WTC11 (cell line): ENCODE measurements around the gene ADGRV1. TPM values are rescaled to one million over a fixed set of nuclear protein-coding genes. Genes with fewer than 3 reads are reported as not detected.
"Not testable (repeated sequence)": the region's sequence is repeated elsewhere in the genome, so short reads cannot be mapped to it uniquely, and the experiment has no call there.

ENCODE experiments used
- ATAC-seq: fragments of 200-7000 bp; cut with Tn5 transposase; 2 replicates; pipeline ENCODE4 v1.10.0; 2021; ENCODE audit warnings: mild to moderate bottlenecking, moderate library complexity
- CTCF ChIA-PET: fragments of 300-600 bp; sonication (Branson Sonifier 250); formaldehyde crosslinking; loops from one replicate; lab custom pipeline; 2021; ENCODE audit warnings: antibody characterized with exemption; lab: Charles Lee
- POLR2A ChIA-PET: fragments of 350-600 bp; sonication (Branson Sonifier 250); formaldehyde crosslinking; loops from one replicate; lab custom pipeline; 2021; ENCODE audit warnings: antibody characterized with exemption; lab: Charles Lee
- DNase-seq: peaks from one replicate; pipeline ENCODE4 v3.0.0; 2021; ENCODE audit warnings: low spot score
- H3K27ac Mint-ChIP-seq: 2 replicates; pipeline ENCODE4 v1.8.0; 2021; ENCODE audit warnings: mixed read lengths
- H3K27me3 Mint-ChIP-seq: 2 replicates; pipeline ENCODE4 v1.8.0; 2021; ENCODE audit warnings: low read depth, mild to moderate bottlenecking, moderate library complexity, mixed read lengths
- H3K36me3 Mint-ChIP-seq: 2 replicates; pipeline ENCODE4 v1.8.0; 2021; ENCODE audit warnings: mixed read lengths
- H3K4me1 Mint-ChIP-seq: 2 replicates; pipeline ENCODE4 v1.8.0; 2022; ENCODE audit warnings: mixed read lengths
- H3K4me3 Mint-ChIP-seq: 2 replicates; pipeline ENCODE4 v1.8.0; 2021; ENCODE audit warnings: mild to moderate bottlenecking, moderate library complexity, mixed read lengths
- H3K9me3 Mint-ChIP-seq: 2 replicates; pipeline ENCODE4 v1.8.0; 2021; ENCODE audit warnings: mixed read lengths
- GTF2I ChIP-seq: fragments of 250-450 bp; sonication (Bioruptor Pico); conservative IDR thresholded peaks from 2 replicates; pipeline ENCODE4 v1.4.0; 2021; ENCODE audit warnings: mild to moderate bottlenecking
- IRF2 ChIP-seq: sonication (generic); formaldehyde crosslinking; IDR thresholded peaks from 2 replicates; pipeline ENCODE4 v1.8.0; 2022; ENCODE audit warnings: low read depth, missing genetic modification reagents, borderline replicate concordance
- NFYB ChIP-seq: sonication (generic); formaldehyde crosslinking; conservative IDR thresholded peaks from 2 replicates; pipeline ENCODE4 v1.8.0; 2022; ENCODE audit warnings: low read depth, missing genetic modification reagents
- RELA ChIP-seq: sonication (generic); formaldehyde crosslinking; IDR thresholded peaks from 2 replicates; pipeline ENCODE4 v1.8.1; 2022; ENCODE audit warnings: missing genetic modification reagents, mild to moderate bottlenecking, borderline replicate concordance
- SMAD3 ChIP-seq: sonication (generic); formaldehyde crosslinking; IDR thresholded peaks from 2 replicates; pipeline ENCODE4 v1.8.0; 2022; ENCODE audit warnings: missing genetic modification reagents, mild to moderate bottlenecking, borderline replicate concordance
- TP53 ChIP-seq: sonication (generic); formaldehyde crosslinking; IDR thresholded peaks from 2 replicates; pipeline ENCODE4 v1.8.1; 2023; ENCODE audit warnings: mild to moderate bottlenecking, missing genetic modification reagents
- ZNF121 ChIP-seq: sonication (generic); formaldehyde crosslinking; IDR thresholded peaks from 2 replicates; pipeline ENCODE4 v1.8.0; 2023; ENCODE audit warnings: missing genetic modification reagents
- ZNF232 ChIP-seq: sonication (generic); formaldehyde crosslinking; IDR thresholded peaks from 2 replicates; pipeline ENCODE4 v1.8.0; 2022; ENCODE audit warnings: mild to moderate bottlenecking, missing genetic modification reagents
- total RNA-seq: library from RNA; stranded (reverse); gene quantifications from 3 replicates; pipeline ENCODE4 v1.2.3, GENCODE V29; 2021
- TF ChIP-seq, protein P1 (sequence below): sonication (generic); formaldehyde crosslinking; IDR thresholded peaks from 2 replicates; pipeline ENCODE4 v1.8.0; 2023; ENCODE audit warnings: missing genetic modification reagents
- TF ChIP-seq, protein P2 (sequence below): sonication (generic); formaldehyde crosslinking; IDR thresholded peaks from 2 replicates; pipeline ENCODE4 v1.8.1; 2023; ENCODE audit warnings: mild to moderate bottlenecking, missing genetic modification reagents, borderline replicate concordance
- TF ChIP-seq, protein P3 (sequence below): sonication (generic); formaldehyde crosslinking; IDR thresholded peaks from 2 replicates; pipeline ENCODE4 v1.8.1; 2023; ENCODE audit warnings: mild to moderate bottlenecking, missing genetic modification reagents, moderate library complexity
- TF ChIP-seq, protein P4 (sequence below): sonication (generic); formaldehyde crosslinking; IDR thresholded peaks from 2 replicates; pipeline ENCODE4 v1.8.0; 2022; ENCODE audit warnings: mild to moderate bottlenecking, missing genetic modification reagents
- TF ChIP-seq, protein P5 (sequence below): sonication (generic); formaldehyde crosslinking; IDR thresholded peaks from 2 replicates; pipeline ENCODE4 v1.8.0; 2023; ENCODE audit warnings: missing genetic modification reagents, mild to moderate bottlenecking, borderline replicate concordance
- TF ChIP-seq, protein P6 (sequence below): fragments of 250-450 bp; sonication (Bioruptor Pico); IDR thresholded peaks from 2 replicates; pipeline ENCODE4 v1.9.0; 2021; ENCODE audit warnings: moderate library complexity, mild to moderate bottlenecking, inconsistent platforms, borderline replicate concordance

The ADGRV1 gene
- total RNA-seq, 1 experiment from 2014 or later: 74.5 TPM

DNA sequence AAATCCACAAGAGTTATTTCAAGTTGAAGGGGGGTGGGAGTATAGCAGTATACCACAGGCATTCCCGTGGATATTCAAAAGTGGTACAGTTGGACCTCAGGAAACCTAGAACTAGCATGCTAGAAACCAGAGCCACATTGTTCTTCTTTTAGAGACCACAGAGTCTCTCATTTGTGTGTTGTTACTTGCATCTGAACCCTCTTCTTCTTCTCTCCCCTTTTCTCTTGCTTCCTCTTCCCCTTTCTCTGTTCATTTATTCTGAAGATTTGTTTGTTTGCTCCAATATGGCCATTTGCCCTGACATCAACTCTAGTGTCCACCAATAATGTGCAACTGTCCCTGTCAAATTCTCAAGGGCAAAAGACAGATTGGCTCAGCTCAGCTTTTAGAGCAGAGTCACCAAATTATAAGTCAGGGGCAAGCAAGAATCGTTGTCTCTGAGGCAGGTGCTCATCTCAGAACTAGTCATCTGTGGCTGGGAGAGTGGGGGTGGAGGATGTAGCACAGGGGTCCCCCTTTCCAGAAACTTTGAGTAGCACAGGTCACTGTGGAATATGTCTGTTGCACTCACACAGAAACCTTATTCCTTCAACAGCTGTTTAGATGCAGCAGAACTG, 503.5 kb downstream of the ADGRV1 start:
- Mint-ChIP-seq H3K27me3 (no peaks in the 10 kb centered on the region), H3K36me3 (no peaks in the 10 kb centered on the region), H3K4me1 (peaks cover 28% of the 10 kb centered on the region), H3K4me3 (no peak overlapping the region), H3K27ac (peak overlapping the region; percentile 60; the same call in 1 of the 2 replicates), H3K9me3 (no peaks in the 10 kb centered on the region)
- DNase-seq (no peak), ATAC-seq (no peak)
- ChIA-PET POLR2A (no interaction called here), CTCF (interaction anchor here (0.9 kb wide), 1 partner anchor 259 kb away, joined by 4 read pairs; no protein-coding TSS in a partner anchor)
- TF ChIP-seq SMAD3 (CRISPR knock-in tag) (no peak), NFYB (CRISPR knock-in tag) (no peak), ZNF121 (no peak), IRF2 (no peak), TP53 (CRISPR knock-in tag) (no peak), ZNF232 (CRISPR knock-in tag) (no peak), RELA (CRISPR knock-in tag) (no peak), GTF2I (CRISPR knock-in tag) (no peak)
- TF ChIP-seq, protein P1, sequence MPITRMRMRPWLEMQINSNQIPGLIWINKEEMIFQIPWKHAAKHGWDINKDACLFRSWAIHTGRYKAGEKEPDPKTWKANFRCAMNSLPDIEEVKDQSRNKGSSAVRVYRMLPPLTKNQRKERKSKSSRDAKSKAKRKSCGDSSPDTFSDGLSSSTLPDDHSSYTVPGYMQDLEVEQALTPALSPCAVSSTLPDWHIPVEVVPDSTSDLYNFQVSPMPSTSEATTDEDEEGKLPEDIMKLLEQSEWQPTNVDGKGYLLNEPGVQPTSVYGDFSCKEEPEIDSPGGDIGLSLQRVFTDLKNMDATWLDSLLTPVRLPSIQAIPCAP (CRISPR knock-in tag): no peak
- TF ChIP-seq, protein P2, sequence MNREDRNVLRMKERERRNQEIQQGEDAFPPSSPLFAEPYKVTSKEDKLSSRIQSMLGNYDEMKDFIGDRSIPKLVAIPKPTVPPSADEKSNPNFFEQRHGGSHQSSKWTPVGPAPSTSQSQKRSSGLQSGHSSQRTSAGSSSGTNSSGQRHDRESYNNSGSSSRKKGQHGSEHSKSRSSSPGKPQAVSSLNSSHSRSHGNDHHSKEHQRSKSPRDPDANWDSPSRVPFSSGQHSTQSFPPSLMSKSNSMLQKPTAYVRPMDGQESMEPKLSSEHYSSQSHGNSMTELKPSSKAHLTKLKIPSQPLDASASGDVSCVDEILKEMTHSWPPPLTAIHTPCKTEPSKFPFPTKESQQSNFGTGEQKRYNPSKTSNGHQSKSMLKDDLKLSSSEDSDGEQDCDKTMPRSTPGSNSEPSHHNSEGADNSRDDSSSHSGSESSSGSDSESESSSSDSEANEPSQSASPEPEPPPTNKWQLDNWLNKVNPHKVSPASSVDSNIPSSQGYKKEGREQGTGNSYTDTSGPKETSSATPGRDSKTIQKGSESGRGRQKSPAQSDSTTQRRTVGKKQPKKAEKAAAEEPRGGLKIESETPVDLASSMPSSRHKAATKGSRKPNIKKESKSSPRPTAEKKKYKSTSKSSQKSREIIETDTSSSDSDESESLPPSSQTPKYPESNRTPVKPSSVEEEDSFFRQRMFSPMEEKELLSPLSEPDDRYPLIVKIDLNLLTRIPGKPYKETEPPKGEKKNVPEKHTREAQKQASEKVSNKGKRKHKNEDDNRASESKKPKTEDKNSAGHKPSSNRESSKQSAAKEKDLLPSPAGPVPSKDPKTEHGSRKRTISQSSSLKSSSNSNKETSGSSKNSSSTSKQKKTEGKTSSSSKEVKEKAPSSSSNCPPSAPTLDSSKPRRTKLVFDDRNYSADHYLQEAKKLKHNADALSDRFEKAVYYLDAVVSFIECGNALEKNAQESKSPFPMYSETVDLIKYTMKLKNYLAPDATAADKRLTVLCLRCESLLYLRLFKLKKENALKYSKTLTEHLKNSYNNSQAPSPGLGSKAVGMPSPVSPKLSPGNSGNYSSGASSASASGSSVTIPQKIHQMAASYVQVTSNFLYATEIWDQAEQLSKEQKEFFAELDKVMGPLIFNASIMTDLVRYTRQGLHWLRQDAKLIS: no peak
- TF ChIP-seq, protein P3, sequence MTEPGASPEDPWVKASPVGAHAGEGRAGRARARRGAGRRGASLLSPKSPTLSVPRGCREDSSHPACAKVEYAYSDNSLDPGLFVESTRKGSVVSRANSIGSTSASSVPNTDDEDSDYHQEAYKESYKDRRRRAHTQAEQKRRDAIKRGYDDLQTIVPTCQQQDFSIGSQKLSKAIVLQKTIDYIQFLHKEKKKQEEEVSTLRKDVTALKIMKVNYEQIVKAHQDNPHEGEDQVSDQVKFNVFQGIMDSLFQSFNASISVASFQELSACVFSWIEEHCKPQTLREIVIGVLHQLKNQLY (CRISPR knock-in tag): no peak
- TF ChIP-seq, protein P4, sequence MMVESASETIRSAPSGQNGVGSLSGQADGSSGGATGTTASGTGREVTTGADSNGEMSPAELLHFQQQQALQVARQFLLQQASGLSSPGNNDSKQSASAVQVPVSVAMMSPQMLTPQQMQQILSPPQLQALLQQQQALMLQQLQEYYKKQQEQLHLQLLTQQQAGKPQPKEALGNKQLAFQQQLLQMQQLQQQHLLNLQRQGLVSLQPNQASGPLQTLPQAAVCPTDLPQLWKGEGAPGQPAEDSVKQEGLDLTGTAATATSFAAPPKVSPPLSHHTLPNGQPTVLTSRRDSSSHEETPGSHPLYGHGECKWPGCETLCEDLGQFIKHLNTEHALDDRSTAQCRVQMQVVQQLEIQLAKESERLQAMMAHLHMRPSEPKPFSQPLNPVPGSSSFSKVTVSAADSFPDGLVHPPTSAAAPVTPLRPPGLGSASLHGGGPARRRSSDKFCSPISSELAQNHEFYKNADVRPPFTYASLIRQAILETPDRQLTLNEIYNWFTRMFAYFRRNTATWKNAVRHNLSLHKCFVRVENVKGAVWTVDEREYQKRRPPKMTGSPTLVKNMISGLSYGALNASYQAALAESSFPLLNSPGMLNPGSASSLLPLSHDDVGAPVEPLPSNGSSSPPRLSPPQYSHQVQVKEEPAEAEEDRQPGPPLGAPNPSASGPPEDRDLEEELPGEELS (CRISPR knock-in tag): no peak
- TF ChIP-seq, protein P5, sequence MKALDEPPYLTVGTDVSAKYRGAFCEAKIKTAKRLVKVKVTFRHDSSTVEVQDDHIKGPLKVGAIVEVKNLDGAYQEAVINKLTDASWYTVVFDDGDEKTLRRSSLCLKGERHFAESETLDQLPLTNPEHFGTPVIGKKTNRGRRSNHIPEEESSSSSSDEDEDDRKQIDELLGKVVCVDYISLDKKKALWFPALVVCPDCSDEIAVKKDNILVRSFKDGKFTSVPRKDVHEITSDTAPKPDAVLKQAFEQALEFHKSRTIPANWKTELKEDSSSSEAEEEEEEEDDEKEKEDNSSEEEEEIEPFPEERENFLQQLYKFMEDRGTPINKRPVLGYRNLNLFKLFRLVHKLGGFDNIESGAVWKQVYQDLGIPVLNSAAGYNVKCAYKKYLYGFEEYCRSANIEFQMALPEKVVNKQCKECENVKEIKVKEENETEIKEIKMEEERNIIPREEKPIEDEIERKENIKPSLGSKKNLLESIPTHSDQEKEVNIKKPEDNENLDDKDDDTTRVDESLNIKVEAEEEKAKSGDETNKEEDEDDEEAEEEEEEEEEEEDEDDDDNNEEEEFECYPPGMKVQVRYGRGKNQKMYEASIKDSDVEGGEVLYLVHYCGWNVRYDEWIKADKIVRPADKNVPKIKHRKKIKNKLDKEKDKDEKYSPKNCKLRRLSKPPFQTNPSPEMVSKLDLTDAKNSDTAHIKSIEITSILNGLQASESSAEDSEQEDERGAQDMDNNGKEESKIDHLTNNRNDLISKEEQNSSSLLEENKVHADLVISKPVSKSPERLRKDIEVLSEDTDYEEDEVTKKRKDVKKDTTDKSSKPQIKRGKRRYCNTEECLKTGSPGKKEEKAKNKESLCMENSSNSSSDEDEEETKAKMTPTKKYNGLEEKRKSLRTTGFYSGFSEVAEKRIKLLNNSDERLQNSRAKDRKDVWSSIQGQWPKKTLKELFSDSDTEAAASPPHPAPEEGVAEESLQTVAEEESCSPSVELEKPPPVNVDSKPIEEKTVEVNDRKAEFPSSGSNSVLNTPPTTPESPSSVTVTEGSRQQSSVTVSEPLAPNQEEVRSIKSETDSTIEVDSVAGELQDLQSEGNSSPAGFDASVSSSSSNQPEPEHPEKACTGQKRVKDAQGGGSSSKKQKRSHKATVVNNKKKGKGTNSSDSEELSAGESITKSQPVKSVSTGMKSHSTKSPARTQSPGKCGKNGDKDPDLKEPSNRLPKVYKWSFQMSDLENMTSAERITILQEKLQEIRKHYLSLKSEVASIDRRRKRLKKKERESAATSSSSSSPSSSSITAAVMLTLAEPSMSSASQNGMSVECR: no peak
- TF ChIP-seq, protein P6, sequence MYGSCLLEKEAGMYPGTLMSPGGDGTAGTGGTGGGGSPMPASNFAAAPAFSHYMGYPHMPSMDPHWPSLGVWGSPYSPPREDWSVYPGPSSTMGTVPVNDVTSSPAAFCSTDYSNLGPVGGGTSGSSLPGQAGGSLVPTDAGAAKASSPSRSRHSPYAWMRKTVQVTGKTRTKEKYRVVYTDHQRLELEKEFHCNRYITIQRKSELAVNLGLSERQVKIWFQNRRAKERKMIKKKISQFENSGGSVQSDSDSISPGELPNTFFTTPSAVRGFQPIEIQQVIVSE (CRISPR knock-in tag): no peak

DNA sequence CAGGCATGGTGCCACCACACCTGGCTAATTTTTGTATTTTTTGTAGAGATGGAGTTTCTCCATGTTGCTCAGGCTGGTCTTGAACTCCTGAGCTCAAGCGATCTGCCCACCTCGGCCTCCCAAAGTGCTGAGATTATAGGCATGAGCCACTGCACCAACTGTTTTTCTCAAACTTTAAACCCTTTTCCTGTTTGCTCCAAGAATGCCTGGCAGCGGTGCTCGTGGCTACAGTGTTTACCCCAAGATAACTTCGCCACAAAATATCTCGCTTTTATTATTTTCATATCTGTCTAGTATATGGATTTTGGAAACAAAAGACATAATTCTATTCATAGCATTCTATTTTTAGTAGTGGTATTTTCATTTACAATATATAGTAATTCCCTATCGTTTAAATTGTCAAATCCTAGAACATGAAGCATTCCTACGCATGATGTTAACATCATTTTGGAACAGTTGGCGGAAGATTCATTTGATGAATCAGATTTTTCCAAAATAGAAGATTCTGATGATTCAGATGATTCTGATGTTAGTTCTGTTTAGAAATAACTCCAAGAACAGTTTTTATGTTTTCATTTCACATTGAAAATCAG, 504.6 kb downstream of the ADGRV1 start:
- H3K27me3 Mint-ChIP-seq, ATAC-seq, POLR2A ChIA-PET, H3K36me3 Mint-ChIP-seq, H3K27ac Mint-ChIP-seq, DNase-seq, H3K9me3 Mint-ChIP-seq, H3K4me3 Mint-ChIP-seq, CTCF ChIA-PET: not testable (repeated sequence)
- peaks cover 22% of the 10 kb centered on the region for H3K4me1 Mint-ChIP-seq
